Measurements from ENCODE around the gene UQCC2. TPM values are rescaled to one million over a fixed set of nuclear protein-coding genes. Genes with fewer than 3 reads are reported as not detected.

The UQCC2 gene
- total and polyA plus RNA-seq, 2 donors (not counting 1 experiment from before 2014, with no cell fraction given) = 13.2 to 16.6 TPM

DNA sequence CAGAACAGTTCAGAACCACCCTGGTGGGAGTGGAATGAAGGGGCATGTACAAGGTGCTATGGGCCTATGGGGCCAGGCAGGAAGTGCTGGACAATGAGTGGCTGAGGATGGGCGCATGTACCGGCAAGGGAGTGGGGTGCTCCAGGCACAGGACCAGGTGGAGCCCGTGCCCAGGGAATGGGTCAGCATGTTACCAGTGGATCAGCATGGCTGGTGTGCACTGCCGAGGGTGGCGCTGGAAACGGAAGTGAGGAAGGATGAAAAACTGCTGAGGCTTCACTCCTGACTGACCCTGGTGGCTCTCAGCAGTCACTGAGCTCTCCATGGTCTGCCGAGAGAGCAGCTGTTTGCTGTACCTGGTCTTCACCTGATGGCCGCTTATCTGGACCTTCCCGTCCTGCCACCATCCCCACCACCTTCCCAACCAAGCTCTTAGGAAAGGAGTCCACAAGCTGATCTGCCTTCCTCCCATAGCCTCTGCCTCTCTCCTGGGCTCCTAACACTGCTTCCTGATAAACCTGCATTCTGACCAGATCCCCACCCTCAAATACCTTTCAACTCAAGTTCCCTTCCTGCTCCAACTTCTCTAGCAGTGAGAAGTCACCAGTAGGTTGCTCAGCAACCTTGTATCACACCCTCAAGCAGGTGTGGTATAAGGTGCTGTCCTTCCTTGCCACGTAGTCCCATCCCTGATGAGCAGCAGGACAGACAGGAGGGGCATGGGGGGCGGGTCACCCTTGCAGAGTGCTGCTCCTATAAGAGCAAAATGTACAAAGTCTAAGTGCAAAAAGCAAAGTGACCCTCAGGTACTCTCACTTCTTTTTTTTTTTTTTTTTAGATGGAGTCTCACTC lies 7.1 kb downstream of the UQCC2 start:
- Mint-ChIP-seq H3K27me3 (no peaks in the 10 kb centered on the region), H3K4me1 (peaks cover 33% of the 10 kb centered on the region), H3K4me3 (no peak overlapping the region), H3K27ac (no peak overlapping the region), H3K9me3 (ENCODE audit: insufficient read depth) (no peaks in the 10 kb centered on the region)
- Histone ChIP-seq H3K4me3 (ENCODE audit: control extremely low read depth in 1 of 5, extremely low read depth in 1 of 5, insufficient read depth in 1 of 5, low read depth in 2 of 5, low read length in 4 of 5) (no peak overlapping the region), H3K27ac (ENCODE audit: low read length in 2 of 2) (no peak overlapping the region), H3K27me3 (replicated peaks in 1 of 4; ENCODE audit: control extremely low read depth in 1 of 4, control insufficient read depth in 3 of 4, insufficient read depth in 4 of 4, low read length in 3 of 4) (no peaks in the 10 kb centered on the region), H3K79me2 (ENCODE audit: control insufficient read depth, insufficient read depth, low read length) (peaks cover 21% of the 10 kb centered on the region), H3K9ac (ENCODE audit: low read length) (no peak overlapping the region), H3K4me2 (replicated peaks; ENCODE audit: low read depth, low read length, poor library complexity, severe bottlenecking) (no peak overlapping the region), H2AFZ (ENCODE audit: insufficient read depth, low read depth, low read length, poor library complexity, severe bottlenecking) (no peak overlapping the region), H3K4me1 (ENCODE audit: control insufficient read depth in 2 of 2, insufficient read depth in 2 of 2, low read length in 2 of 2) (peaks cover 14 to 18% of the 10 kb centered on the region in 2 donors), H4K20me1 (ENCODE audit: control insufficient read depth, insufficient read depth, low read length, poor library complexity, severe bottlenecking) (no peaks in the 10 kb centered on the region), H3K9me3 (ENCODE audit: control extremely low read depth in 1 of 3, control insufficient read depth in 2 of 3, insufficient read depth in 1 of 3, low read length in 2 of 3) (no peaks in the 10 kb centered on the region), H3K36me3 (replicated peaks in 1 of 2; ENCODE audit: control extremely low read depth in 1 of 2, control insufficient read depth in 1 of 2, extremely low read depth in 1 of 2, insufficient read depth in 2 of 2, low read length in 1 of 2) (peaks cover 0 to 13% of the 10 kb centered on the region in 2 experiments)
- CTCF ChIA-PET = interaction anchor here (1.3 to 6.7 kb wide), 2 partner anchors 14 to 119 kb away, joined by 4 to 213 read pairs; partner anchors contain the start of gene BAK1
- POLR2A ChIA-PET = no interaction called here
- TF ChIP-seq, protein P1, sequence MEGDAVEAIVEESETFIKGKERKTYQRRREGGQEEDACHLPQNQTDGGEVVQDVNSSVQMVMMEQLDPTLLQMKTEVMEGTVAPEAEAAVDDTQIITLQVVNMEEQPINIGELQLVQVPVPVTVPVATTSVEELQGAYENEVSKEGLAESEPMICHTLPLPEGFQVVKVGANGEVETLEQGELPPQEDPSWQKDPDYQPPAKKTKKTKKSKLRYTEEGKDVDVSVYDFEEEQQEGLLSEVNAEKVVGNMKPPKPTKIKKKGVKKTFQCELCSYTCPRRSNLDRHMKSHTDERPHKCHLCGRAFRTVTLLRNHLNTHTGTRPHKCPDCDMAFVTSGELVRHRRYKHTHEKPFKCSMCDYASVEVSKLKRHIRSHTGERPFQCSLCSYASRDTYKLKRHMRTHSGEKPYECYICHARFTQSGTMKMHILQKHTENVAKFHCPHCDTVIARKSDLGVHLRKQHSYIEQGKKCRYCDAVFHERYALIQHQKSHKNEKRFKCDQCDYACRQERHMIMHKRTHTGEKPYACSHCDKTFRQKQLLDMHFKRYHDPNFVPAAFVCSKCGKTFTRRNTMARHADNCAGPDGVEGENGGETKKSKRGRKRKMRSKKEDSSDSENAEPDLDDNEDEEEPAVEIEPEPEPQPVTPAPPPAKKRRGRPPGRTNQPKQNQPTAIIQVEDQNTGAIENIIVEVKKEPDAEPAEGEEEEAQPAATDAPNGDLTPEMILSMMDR (IDR thresholded peaks at IDR 0.05) = no peak
- TF ChIP-seq EZH2 (IDR thresholded peaks at IDR 0.05; ENCODE audit: borderline replicate concordance, insufficient read depth, low read depth, low read length, poor library complexity, severe bottlenecking) = no peak
- intact Hi-C loops (cut with micrococcal nuclease) = loop anchor here (5.0 kb wide), 1 partner anchor 72 kb away; no protein-coding TSS in a partner anchor
- DNase-seq (no peak), ATAC-seq (ENCODE audit: low read depth) (no peak)
- WGBS (ENCODE audit: insufficient coverage) = 91% methylated on average over 10 of the region's 11 CpGs

Measured in B cell (primary cell).